Left kidney (tissue), 2 donors: ENCODE data around the gene SMARCC1. TPM values are rescaled to one million over a fixed set of nuclear protein-coding genes. Genes with fewer than 3 reads are reported as not detected.

Experiments
- DNase-seq: peaks from one replicate; pipeline ENCODE4 v3.0.0-alpha.2; 2013
- polyA plus RNA-seq: library from polyadenylated mRNA; unstranded; fragments of 120-200 nt; gene quantifications from one replicate; pipeline ENCODE4 v1.2.1, GENCODE V29; 2013; ENCODE audit not compliant: insufficient read length

Gene SMARCC1
- polyA plus RNA-seq, 1 donor: 139 TPM

- no peak for DNase-seq
These were observed 76.3 kb downstream of the SMARCC1 start for GRCh38 chr3:47705391-47705790.

DNA sequence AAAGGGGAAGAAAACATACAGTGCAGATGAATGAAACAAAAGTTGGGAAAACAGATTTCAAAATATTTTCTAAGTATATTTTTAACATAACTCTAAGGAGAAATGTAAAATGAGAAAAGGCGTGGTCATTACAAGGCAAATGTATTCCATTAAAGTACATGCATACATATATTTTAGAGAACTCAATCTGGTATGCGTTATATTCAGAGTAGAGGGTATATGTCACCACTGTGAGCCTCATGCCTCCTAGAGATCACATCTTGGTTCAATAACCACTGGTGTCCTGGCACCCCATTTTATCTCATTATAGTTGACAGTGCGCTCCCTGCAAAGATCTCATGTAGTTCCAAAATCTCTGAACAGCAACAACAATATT lies 77.5 kb downstream of the SMARCC1 start:
- DNase-seq: no peak

DNA sequence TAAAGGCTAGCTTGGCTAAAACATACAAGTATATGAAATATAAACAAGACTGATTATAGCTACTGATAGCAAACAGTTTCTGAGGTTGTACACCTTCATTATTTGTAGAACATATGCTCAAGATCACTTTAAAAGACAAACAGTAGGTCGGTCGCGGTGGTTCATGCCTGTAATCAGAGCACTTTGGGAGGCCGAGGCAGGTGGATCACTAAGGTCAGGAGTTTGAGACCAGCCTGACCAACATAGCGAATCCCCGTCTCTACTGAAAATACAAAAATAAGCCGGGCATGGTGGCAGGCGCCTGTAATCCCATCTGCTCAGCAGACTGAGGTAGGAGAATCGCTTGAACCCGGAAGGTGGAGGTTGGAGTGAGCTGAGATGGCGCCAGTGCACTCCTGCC lies 80.3 kb downstream of the SMARCC1 start:
- no peak for DNase-seq

GRCh38 chr3:47692158-47692557 lies 89.5 kb downstream of the SMARCC1 start:
- DNase-seq: no peak

GRCh38 chr3:47688488-47688887 lies 93.2 kb downstream of the SMARCC1 start:
- no peak for DNase-seq

- DNase-seq: no peak
These were observed 96.7 kb downstream of the SMARCC1 start for GRCh38 chr3:47685037-47685436.

GRCh38 chr3:47681016-47681415 lies 100.7 kb downstream of the SMARCC1 start:
- no peak for DNase-seq

DNA sequence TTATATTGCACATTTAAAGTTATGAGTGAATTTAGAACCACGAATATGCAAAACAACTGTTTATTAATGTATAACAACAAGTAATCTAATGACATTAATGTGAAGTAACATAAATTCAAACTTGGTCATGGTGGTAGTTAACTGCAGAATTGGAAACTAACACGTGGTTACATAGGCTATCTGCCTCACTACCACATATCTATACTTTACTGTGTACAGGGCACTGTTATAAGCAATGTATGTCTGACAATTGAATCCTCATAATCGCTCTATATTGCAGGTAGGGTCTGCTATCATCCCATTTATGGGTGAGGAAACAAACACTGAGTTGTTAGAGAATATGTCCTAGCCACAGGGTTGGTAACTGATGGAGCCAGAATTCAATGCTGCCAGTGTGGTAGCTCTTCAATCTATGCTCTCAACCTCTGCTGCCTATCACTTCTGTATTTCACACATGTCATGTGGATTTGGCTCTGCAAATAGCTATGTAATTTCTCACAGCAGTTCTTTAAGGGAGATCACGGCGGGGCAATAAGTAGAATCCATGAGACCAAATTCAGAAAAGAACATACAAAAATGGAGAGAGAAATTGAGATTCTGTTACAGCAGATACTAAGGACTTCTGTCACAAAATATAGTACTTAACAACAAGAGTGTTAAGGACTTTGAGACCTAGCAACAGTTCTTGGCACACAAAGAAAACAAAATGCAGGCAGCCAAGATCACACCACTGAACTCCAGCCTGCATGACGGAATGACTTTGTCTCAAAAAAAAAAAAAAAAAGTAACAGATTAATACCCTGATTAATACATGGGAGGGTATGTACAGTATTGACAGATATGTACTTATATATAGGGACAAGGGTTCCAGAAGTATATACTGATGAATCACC lies 103.0 kb downstream of the SMARCC1 start:
- no peak for DNase-seq

DNA sequence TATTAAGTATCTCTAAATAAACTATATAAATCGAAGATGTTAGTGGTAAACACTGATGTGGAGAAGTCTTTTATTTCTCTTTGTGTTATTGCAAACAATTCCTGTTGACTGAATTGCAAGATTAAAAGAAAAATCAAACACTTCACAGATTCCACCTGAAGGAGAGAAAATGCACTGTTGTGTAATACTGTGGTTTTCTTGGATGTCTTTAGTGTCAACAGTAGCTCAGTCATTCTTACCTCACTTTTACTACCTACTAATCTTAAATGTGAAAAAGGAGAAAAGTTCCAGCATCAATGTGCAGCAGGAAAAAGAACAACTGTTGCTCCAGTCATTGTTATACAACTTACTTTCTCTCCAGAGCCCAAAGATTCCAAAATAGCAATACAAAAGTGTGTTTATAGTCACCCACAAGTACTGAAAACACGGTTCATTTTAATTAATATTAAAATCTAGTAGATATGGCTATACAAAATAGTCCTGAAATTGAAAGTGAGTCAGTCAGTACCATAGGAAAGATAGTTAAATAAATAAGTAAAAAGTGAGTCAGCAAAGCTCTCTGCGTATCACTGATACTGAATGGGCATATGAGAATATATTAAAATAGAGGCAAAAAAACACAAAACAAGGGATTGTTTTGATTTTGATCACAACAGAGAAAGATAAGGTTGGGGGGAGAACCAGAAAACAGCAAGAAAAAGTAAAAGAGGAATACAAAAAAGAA lies 112.5 kb downstream of the SMARCC1 start:
- no peak for DNase-seq

DNA sequence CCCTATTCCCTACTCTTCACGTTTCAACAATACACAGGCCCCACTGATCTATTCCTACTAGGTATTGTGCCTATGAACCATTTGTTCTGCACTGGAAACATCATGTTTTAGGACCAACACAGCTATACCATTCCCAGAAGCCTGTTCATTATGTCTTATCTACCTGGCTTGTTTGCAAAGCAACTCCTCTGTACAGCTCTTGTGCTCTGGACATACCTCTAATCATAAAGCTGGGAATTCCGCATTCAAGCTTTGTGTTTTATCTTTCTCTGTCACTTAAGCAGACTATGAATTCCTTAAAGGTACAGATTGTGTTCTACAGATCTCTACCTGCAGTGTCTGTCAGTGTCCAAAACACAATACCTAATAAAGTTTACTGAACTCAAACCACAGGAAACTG lies 115.6 kb downstream of the SMARCC1 start:
- no peak for DNase-seq

GRCh38 chr3:47664519-47664918 lies 117.2 kb downstream of the SMARCC1 start:
- DNase-seq: no peak

GRCh38 chr3:47663630-47664240 lies 118.0 kb downstream of the SMARCC1 start:
- no peak for DNase-seq

- no peak for DNase-seq
These were observed 120.5 kb downstream of the SMARCC1 start for GRCh38 chr3:47661121-47661752.

DNA sequence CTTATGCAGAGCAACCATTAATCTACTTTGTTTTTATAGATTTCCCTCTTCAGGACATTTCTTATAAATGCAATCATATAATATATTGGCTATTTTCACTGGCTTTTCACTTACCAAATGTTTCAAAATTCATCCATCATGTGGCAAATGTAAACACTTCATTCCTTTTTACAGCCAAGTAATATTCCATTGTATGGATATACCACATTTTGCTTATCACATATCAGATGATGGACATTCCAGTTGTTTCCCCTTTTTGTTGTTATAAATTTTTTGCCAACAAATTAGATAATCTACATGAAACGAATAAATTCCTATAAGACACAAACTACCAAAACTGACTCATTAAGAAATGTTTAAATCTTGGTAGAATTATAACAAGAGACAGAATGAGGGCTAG lies 123.2 kb downstream of the SMARCC1 start:
- DNase-seq: no peak

DNA sequence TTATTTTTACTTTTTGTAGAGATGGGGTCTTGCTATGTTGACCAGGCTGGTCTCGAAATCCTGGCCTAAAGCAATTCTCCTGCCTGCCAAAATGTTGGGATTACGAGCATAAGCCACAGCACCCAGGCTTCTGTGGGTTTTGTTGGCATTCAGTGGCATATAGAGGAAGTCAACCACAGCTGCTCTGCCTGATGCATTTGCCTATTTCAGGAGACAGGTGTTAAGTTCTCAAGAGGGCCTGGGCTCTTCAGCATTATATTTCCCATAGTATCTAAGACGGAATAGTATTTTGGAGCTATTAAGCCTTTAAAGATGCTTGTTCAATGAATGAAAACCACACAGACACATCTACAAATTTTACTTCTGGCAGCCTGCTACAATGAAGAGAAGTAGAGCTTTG lies 129.6 kb downstream of the SMARCC1 start:
- no peak for DNase-seq

DNA sequence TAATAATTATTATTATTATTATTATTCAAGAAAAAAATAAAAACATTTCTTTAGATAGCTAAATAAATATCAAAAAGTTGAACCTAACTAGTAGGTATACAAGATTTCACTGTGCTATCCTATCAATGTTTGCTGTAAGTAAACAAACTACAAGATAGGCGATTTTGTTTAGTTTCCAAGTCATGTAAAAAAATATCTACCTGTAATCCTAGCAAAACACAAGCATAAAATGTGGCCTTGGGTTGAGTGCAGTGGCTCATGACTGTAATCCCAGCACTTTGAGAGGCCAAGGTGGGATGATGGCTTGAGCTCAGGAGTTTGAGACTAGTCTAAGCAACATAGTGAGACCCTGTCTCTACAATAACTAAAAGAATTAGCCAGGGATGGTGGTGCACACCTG lies 131.4 kb downstream of the SMARCC1 start:
- DNase-seq: no peak

DNA sequence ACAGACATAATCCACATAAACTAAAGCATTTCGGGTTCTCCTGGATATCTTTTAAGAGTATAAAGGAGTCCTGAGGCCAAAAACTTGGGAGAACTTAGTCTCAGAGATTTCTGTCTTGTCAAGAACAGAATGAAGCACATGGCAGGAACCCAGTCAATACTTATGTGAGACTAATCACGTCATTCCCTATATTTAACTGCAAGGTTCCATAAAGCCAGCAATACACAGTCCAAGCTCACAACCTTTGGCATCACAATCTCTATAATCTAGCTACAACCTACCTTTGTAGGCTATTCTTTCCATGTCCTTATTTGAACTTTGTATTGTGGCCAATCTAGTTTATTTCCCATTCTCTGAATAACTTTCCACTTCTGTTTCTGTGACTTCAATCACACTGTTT lies 134.1 kb downstream of the SMARCC1 start:
- no peak for DNase-seq

DNA sequence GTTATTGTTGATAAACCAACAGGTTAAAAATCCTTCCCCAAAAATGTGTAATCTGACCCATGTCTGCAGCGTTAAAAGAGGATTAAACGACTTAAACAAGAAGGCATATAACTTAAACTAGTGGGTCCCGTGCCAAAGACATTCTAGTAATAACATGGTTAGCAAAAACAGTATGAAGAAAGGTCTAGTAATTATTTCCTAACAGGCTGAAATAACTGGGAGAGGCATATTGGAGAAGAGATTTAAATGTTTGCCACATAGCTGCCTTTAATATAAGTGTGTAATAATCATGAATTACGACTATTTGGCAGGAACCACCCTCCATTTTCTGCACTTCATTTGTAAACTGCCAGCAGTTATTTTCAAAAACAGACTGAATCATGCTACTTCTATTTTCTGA lies 135.3 kb downstream of the SMARCC1 start:
- DNase-seq: no peak

DNA sequence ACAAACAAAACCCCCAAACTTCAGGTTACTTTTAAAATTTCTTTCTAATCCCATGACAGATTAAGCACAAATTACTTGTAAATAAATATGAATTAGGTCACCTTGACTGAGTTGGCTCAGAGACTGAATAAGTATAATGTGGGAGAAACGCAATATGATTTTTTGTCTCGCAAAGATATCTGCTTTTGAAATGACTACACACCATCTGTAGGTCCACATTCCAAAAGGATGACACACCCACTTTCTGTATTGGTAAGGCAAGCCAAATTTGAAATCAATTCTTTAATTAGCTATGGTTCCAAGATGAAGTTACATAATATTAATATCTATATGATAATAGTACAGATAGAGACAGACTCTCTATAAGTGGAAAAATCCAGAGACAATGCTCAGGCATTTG lies 136.1 kb downstream of the SMARCC1 start:
- DNase-seq: no peak

- no peak for DNase-seq
These were observed 138.6 kb downstream of the SMARCC1 start for GRCh38 chr3:47643092-47643491.

- DNase-seq: no peak
These were observed 140.0 kb downstream of the SMARCC1 start for GRCh38 chr3:47641739-47642138.

- DNase-seq: no peak
These were observed 144.8 kb downstream of the SMARCC1 start for GRCh38 chr3:47636921-47637320.

DNA sequence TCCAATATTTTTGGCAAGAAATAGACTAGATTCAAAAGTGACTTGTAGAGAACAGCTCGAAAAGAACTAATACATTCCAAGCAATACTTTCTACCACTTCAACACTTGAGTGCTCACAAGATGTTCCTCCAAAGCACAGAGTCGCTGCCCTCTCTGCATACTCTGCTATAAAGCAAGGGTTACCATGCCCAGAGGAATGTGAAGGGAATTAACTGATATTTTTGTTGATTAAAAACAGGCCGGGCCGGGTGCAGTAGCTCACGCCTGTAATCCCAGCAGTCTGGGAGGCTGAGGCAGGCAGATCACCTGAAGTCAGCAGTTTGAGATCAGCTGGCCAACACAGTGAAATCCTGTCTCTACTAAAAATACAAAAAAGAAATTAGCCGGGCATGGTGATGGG lies 145.5 kb downstream of the SMARCC1 start:
- DNase-seq: no peak
